Mucosa of descending colon (tissue), 3 donors: Measurements from ENCODE around the gene TSPYL1. TPM values are rescaled to one million over a fixed set of nuclear protein-coding genes. Genes with fewer than 3 reads are reported as not detected.
"Not testable (repeated sequence)": the region's sequence is repeated elsewhere in the genome, so short reads cannot be mapped to it uniquely, and the experiment has no call there.

Experiments used
- ATAC-seq: fragments of 200-7000 bp; cut with Tn5 transposase; one replicate; pipeline ENCODE4 v1.9.1; 2020; ENCODE audit warnings: mild to moderate bottlenecking, moderate library complexity
- DNase-seq, 3 donors: peaks; one replicate each; pipeline ENCODE4 v3.0.0-alpha.2; 2020
- H3K36me3 ChIP-seq: fragments of 200-600 bp; one replicate; pipeline ENCODE4 v1.8.0; 2021; ENCODE audit warnings: low read depth, mild to moderate bottlenecking
- H3K4me1 ChIP-seq: fragments of 200-600 bp; one replicate; pipeline ENCODE4 v1.8.0; 2021; ENCODE audit warnings: low read depth, mild to moderate bottlenecking
- H3K4me3 ChIP-seq: fragments of 200-600 bp; one replicate; pipeline ENCODE4 v1.8.0; 2021; ENCODE audit warnings: mild to moderate bottlenecking
- H3K9me3 ChIP-seq: fragments of 200-600 bp; one replicate; pipeline ENCODE4 v1.8.0; 2021; ENCODE audit warnings: mild to moderate bottlenecking
- CTCF ChIP-seq: fragments of 200-600 bp; IDR thresholded peaks from one replicate; pipeline ENCODE4 v1.8.0; 2022; ENCODE audit warnings: antibody characterized with exemption, mild to moderate bottlenecking
- intact Hi-C, 2 donors: fragments of 100-400 bp; cut with DNase I in 1 of 2; cut with micrococcal nuclease in 1 of 2; formaldehyde crosslinking; loops; one replicate each; pipeline versions ENCODE4 v1.11.0 to v1.11.1; 2022; cut with DNase I, micrococcal nuclease
- total RNA-seq, 3 donors: library from RNA; stranded (reverse); fragmentation: NEBNext Ultra II Directional in 2 of 3; extraction: Animal tissue kit (Norgen Biotek cat#: 25700) in 2 of 3; gene quantifications; one replicate each; pipeline versions ENCODE4 v1.2.1 to v1.2.4, GENCODE V29; 2021 to 2023
- donor health status: DM: no; HTN: no; CAD: no; lungs with moderate emphysema.
- donor health status: DM: no; HTN: no; CAD: no.
- donor health status: DM: no; HTN: yes; CAD: no.

Gene TSPYL1
- total RNA-seq, 3 donors from 2014 or later, result 65.5 to 105 (median 67.0) TPM

- ATAC-seq (no peak), DNase-seq (no peak)
- Histone ChIP-seq H3K4me3 (no peak overlapping the region), H3K36me3 (no peaks in the 10 kb centered on the region), H3K9me3 (no peaks in the 10 kb centered on the region), H3K4me1 (no peaks in the 10 kb centered on the region)
- intact Hi-C loops, result no loop called here
- TF ChIP-seq CTCF, result no peak
These were observed 12.1 kb upstream of the TSPYL1 start for GRCh38 chr6:116291701-116292396.

GRCh38 chr6:116290799-116291198, 11.1 kb upstream of the TSPYL1 start:
- Histone ChIP-seq H3K4me1 (no peaks in the 10 kb centered on the region), H3K36me3 (no peaks in the 10 kb centered on the region), H3K9me3 (no peaks in the 10 kb centered on the region), H3K4me3 (no peak overlapping the region)
- ATAC-seq (no peak), DNase-seq (no peak)
- no peak for TF ChIP-seq CTCF
- intact Hi-C loops, result no loop called here

- Histone ChIP-seq H3K4me3 (no peak overlapping the region), H3K36me3 (no peaks in the 10 kb centered on the region), H3K9me3 (no peaks in the 10 kb centered on the region), H3K4me1 (no peaks in the 10 kb centered on the region)
- no peak for TF ChIP-seq CTCF
- intact Hi-C loops, result loop anchor here (5.0 to 10.0 kb wide), 2 partner anchors 242 to 245 kb away; no protein-coding TSS in a partner anchor
- ATAC-seq (no peak), DNase-seq (no peak)
These were observed 10.1 kb upstream of the TSPYL1 start for GRCh38 chr6:116289876-116290275.

GRCh38 chr6:116287689-116288282, 8.1 kb upstream of the TSPYL1 start:
- no peak overlapping the region for H3K4me3 ChIP-seq
- H3K36me3 ChIP-seq, result no peaks in the 10 kb centered on the region
- TF ChIP-seq CTCF, result peak; percentile 89
- ATAC-seq (peak; percentile 76), DNase-seq (no peak)
- H3K9me3 ChIP-seq, result no peaks in the 10 kb centered on the region
- H3K4me1 ChIP-seq, result no peaks in the 10 kb centered on the region
- intact Hi-C loops, result loop anchor here (5.0 to 10.0 kb wide), 2 partner anchors 245 to 247 kb away; no protein-coding TSS in a partner anchor

- H3K9me3 ChIP-seq, result no peaks in the 10 kb centered on the region
- no peak overlapping the region for H3K4me3 ChIP-seq
- ATAC-seq (no peak), DNase-seq (no peak)
- intact Hi-C loops, result loop anchor here (5.0 to 10.0 kb wide), 2 partner anchors 245 to 248 kb away; no protein-coding TSS in a partner anchor
- no peak for TF ChIP-seq CTCF
- H3K4me1 ChIP-seq, result no peaks in the 10 kb centered on the region
- no peaks in the 10 kb centered on the region for H3K36me3 ChIP-seq
These were observed 7.1 kb upstream of the TSPYL1 start for GRCh38 chr6:116286773-116287358.

- H3K4me1 ChIP-seq, ATAC-seq, H3K9me3 ChIP-seq, H3K4me3 ChIP-seq, H3K36me3 ChIP-seq, DNase-seq: not testable (repeated sequence)
- intact Hi-C loops, result loop anchor here (5.0 to 10.0 kb wide), 2 partner anchors 247 to 250 kb away; no protein-coding TSS in a partner anchor
These were observed 5.3 kb upstream of the TSPYL1 start for GRCh38 chr6:116284984-116285383.
